Activated CD4-positive, alpha-beta T cell treated with anti-CD3 and anti-CD28 coated beads, Interleukin-2, Interleukin-4, amounts not matched to agents 100 ng/mL and 50 ng/mL, durations not matched to agents 16 hours and 8 hours (primary cell): ENCODE data around the gene LTN1.
"Not testable (repeated sequence)": the region's sequence is repeated elsewhere in the genome, so short reads cannot be mapped to it uniquely, and the experiment has no call there.

ENCODE experiments used
- DNase-seq: peaks from one replicate; pipeline ENCODE4 v3.0.0-alpha.2; 2020; ENCODE audit warnings: low spot score

Gene LTN1

GRCh38 chr21:28979092-28979491, 13.6 kb downstream of the LTN1 start:
- no peak for DNase-seq

GRCh38 chr21:28975397-28975796, 17.3 kb downstream of the LTN1 start:
- no peak for DNase-seq

GRCh38 chr21:28974531-28975227, 18.0 kb downstream of the LTN1 start:
- DNase-seq: no peak

GRCh38 chr21:28972398-28972797, 20.3 kb downstream of the LTN1 start:
- DNase-seq: no peak

GRCh38 chr21:28971171-28971570, 21.5 kb downstream of the LTN1 start:
- no peak for DNase-seq

- no peak for DNase-seq
Measured at GRCh38 chr21:28963831-28964230, 28.8 kb downstream of the LTN1 start.

GRCh38 chr21:28962465-28962864, 30.2 kb downstream of the LTN1 start:
- DNase-seq: no peak

GRCh38 chr21:28961927-28962326, 30.8 kb downstream of the LTN1 start:
- no peak for DNase-seq

- no peak for DNase-seq
Measured at GRCh38 chr21:28960245-28960644, 32.4 kb downstream of the LTN1 start.

- no peak for DNase-seq
Measured at GRCh38 chr21:28959367-28960099, 33.1 kb downstream of the LTN1 start.

- peak; percentile 41 for DNase-seq
Measured at GRCh38 chr21:28953247-28953646, 39.4 kb downstream of the LTN1 start.

GRCh38 chr21:28952686-28953085, 40.0 kb downstream of the LTN1 start:
- DNase-seq: no peak

- DNase-seq: peak; percentile 50
Measured at GRCh38 chr21:28949318-28949717, 43.4 kb downstream of the LTN1 start.

- no peak for DNase-seq
Measured at GRCh38 chr21:28944296-28944695, 48.4 kb downstream of the LTN1 start.

GRCh38 chr21:28943631-28944030, 49.0 kb downstream of the LTN1 start:
- peak; percentile 59 for DNase-seq

GRCh38 chr21:28938726-28939125, 54.0 kb downstream of the LTN1 start:
- no peak for DNase-seq

- DNase-seq: no peak
Measured at GRCh38 chr21:28937737-28938136, 54.9 kb downstream of the LTN1 start.

- DNase-seq: no peak
Measured at GRCh38 chr21:28936721-28937120, 56.0 kb downstream of the LTN1 start.

GRCh38 chr21:28936036-28936435, 56.6 kb downstream of the LTN1 start:
- DNase-seq: no peak

- DNase-seq: no peak
Measured at GRCh38 chr21:28932717-28933116, 60.0 kb downstream of the LTN1 start.

- not testable (repeated sequence) for DNase-seq
Measured at GRCh38 chr21:28931708-28932372, 60.8 kb downstream of the LTN1 start.

GRCh38 chr21:28928578-28929420, 63.9 kb downstream of the LTN1 start:
- no peak for DNase-seq
